ENCODE data around the gene MDH1.
"Not testable (repeated sequence)": the region's sequence is repeated elsewhere in the genome, so short reads cannot be mapped to it uniquely, and the experiment has no call there.

Gene MDH1

DNA sequence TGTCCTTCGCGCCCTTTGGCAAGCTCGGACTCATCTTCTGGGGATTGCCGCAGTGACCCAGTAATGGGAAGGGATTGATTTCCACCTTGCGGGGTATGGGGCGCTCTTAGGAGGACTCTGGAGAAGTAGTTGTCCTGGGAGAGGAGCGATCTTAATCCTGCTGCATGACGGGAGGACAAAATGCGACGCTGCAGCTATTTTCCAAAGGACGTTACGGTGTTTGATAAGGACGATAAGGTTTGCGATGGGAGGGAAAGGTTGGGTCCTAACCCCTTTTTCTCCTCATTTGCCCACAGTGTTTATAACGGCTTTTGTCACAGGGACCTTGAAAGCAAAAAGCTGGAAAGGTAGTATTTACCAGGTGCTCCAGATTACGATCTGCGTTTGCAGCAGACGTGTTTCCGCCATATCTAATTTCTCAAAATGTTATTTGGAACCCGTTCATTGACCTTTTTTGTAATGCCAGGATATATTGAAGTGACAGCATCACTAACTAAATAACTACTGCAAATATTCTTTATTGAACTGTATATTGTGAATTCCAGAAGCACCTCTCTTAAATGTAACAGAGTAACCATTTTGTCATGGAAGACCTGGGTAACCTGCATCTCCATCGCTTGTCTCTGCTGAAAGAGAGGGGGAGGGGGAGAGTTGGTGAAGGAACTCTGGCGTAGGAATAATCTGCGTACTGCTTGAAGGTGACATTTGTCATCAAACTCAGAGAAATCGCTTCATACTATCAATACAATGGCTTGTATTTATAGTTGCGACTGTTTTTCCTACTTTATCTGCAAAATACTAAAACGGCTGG lies 590 bp downstream of the MDH1 start:
- peak; percentile 11 for DNase-seq (ENCODE audit: low spot score)

DNA sequence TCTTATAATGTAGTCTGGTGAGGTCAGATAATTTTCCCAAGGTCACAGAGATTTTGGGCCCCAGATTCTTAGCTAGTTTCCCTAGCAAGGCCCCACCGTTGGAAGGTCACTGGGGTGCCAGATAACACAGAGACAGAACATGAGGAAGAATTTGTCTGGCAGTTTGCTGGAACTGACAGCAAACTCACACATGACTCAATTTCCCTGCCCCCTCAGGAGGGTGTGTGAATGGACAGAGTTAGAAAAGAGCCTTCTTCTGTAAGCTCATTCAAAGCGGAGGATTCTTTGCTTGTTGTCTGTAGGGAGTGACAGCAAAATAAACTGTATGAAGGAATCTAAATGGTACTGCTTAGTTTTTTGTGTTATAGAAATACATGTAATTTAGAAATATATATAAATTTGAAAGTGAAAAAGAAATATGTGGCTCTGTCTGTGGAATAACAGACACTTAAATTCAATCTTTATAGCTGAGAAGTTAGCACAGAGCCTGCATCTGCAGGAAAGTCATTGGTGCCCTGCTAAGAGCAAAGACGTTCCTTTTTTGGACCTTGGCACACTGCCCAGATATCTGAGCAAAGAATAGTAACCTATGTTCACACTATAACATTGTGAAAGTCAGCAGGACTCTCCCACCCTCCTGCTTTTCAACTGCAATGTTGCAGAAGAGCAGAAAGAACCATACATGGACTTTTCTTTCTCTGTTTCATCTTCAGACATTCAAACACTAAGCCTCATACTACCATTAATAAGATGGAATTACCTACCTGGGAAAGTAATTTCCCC lies 2.1 kb downstream of the MDH1 start:
- DNase-seq (ENCODE audit: low spot score): no peak

DNA sequence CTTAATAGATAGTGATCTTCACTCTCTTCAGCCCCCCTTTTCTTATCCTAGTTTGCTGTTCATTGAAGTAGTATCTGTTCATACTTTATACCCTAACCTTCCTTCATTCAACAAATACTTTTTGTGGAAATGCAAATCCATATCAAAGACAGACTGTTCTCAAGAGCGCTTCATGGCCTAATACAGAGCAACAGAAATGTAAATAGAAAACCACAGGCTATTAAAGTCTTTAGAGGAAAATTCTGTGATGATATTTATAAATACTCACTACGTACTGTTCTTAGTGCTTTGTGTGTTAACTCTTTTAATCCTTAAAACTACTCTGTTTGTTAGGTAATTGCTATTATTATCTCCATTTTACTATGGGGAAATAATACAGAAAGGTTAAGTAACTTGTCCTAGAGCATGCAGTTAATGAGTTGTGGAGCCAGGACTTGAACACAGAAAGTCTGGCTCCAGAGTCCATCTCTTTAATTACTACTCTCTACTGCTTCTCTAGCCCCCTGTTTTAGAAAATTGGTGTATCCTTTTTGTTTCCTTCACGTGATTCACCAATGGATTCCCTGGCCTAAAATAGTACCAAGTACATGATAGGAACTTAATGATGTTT lies 2.9 kb downstream of the MDH1 start:
- no peak for DNase-seq (ENCODE audit: low spot score)

DNA sequence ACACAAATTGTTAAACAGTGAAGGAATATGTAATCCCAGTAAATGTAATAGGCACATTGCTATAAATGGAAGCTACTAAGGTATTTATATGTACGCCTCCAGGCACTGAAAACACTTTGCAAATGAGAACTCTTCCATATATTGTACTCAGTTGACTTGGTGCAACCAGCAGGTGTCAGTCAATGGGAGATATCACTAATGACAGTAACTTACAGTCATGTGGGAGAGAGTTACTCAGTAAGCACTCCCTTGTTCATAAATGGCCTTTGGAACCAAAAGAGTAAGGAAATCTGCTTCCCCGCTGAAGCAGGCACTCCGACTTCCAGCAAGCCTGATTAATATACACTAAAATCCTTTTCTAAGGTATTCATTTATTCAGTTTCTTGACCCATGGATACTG lies 5.9 kb downstream of the MDH1 start:
- DNase-seq (ENCODE audit: low spot score): no peak

DNA sequence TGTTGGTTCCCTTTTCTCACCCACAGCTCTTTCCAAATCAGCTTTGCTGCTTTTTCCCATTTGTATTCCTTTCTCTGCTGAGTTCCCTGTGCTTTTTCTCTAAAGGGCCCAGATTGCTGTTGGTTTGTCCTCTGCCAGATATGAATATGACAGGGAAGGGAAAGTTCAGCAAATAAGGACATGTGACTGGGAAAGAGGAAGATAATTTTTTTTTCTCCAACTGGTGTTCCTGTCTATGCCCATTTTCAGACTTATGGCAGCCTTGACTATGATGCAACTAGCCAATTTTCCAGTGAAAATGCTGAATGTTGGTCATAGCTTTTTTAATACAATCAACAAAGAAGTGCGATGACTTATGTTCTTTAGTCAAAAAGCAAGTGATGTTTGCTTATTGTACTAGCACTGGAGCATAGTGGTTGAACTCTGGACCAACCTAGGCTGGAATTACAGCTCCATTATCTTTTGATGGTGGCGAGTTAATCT lies 7.7 kb downstream of the MDH1 start:
- DNase-seq (ENCODE audit: low spot score): no peak

DNA sequence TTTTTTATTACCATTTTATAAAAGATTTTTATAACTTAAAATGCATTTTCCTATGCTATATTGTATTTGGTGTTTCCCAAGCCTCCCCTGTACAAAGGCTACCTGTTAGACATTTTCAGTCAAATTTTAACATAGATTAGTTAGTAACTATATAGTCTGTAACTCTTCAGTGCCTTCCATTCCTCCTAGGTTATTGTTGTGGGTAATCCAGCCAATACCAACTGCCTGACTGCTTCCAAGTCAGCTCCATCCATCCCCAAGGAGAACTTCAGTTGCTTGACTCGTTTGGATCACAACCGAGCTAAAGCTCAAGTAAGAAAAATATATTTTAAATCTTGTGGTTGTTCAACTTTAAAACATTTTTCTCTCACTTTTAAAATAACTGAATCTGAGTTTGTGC lies 10.2 kb downstream of the MDH1 start:
- no peak for DNase-seq (ENCODE audit: low spot score)

DNA sequence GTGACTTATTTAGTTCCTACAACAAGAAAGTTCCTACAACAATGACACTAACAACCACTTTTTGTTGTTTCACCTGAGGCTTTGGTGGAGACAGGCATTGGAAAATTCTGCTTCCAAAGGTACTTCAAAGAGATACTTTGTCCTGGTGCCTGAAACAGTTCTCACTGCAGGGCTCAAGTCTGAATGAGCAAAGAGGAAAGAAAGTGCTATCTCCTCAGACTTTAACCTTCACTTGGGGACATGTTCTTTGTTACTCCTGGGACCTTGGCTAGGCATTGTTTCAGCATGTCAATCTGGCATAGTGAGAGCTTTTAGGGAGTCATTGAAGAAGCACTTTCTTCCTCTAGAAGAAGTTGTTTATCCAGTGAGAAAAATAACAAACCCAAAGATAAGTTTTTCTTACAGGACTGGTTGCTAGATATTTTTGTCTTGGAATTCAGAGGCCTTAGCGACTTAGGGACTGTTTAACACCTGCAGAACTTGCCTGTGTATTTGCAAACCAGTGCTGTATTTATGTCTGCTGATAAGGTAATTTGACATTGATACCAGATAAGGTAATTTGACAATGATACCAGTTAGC lies 12.2 kb downstream of the MDH1 start:
- no peak for DNase-seq (ENCODE audit: low spot score)

DNA sequence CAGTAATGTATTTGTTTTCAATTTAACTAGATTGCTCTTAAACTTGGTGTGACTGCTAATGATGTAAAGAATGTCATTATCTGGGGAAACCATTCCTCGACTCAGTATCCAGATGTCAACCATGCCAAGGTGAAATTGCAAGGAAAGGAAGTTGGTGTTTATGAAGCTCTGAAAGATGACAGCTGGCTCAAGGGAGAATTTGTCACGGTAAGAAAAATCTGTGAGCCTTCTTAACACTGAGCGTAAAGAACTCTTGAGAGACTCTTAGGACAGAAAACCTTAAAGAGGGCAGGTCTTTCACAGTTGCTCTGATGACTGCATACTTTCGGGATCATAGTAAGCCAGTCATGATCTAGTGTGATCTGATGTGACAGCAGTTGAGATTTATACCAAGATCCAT lies 15.9 kb downstream of the MDH1 start:
- DNase-seq (ENCODE audit: low spot score): no peak

DNA sequence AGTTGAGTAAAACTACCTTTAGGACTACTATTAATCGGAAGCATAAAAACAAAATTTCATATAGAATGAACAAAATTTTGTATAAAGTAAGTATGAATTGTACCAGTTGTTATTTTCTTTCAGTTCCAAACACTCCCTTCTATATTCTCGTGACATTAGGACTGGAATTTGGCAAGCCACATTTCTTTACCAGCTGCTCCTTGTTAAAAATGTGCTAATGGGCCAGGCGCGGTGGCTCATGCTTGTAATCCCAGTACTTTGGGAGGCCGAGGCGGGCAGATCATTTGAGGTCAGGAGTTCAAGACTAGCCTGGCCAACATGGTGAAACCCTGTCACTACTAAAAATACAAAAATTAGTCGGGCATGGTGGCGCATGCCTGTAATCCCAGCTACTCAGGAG lies 20.1 kb downstream of the MDH1 start:
- DNase-seq (ENCODE audit: low spot score): not testable (repeated sequence)

DNA sequence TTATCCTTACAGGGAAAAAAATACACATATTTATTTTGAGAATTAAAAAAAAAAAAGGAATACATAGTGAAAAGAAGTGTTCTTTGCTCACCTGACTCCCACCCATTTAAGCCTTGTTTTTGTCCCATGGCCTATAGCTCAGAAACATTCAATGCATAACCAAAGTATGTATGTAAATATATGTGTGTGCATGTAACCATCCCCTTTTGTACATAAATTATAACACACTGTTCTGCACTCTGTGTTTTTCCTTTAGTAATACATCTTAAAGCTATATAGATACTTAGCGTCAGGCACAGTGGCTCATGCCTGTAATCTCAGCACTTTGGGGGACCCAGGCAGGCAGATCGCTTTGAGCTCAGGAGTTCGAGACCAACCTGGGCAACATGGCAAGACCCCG lies 21.8 kb downstream of the MDH1 start:
- DNase-seq (ENCODE audit: low spot score): no peak

DNA sequence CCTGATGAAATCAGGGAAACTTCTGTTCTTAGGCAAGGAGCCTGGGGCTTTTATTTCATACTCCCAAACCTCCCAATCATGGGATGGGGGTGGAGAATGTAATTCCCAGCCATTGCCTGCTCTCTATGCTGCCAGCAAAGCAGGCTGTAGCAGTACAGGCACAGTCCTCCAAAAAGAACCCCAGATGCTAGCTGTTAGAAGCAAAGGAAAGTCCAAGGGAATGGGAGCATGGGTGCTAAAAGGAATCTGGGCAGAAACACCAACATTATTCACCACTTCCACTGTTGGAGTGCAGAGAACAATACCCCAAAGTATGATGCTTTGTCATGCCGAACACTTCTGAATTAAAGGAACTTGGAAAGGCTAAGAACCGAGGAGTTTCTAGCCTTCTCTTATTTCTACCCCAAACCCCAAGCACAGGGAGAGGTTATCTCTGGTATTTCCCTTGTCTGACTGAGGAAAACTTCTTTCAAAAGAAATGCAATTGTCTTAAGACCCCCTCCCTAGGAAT lies 24.7 kb downstream of the MDH1 start:
- no peak for DNase-seq (ENCODE audit: low spot score)

DNA sequence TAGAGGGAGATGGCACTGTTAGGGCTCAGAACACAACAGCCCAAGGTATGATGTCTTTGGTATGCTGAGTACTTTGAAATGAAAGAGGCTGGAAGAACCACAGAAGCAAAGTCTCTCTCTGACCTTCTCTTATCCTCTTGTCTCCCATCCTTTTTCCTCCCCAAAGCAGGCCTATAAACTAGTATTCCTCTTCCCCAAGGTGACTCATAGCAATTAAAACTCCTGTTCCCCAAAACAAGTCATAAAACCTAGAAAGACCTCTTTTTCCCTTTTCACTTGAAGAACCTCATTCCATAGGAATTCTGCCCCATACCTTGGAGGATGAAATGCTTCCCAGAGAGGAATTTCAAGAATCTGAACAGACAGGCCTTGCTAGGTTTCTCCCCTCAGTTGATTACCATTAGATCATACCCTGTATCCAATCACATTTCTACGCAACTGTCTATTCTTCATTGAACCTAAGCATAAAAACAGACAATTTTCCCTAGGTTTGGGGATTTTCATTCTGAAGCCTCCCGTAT lies 25.7 kb downstream of the MDH1 start:
- DNase-seq (ENCODE audit: low spot score): no peak

DNA sequence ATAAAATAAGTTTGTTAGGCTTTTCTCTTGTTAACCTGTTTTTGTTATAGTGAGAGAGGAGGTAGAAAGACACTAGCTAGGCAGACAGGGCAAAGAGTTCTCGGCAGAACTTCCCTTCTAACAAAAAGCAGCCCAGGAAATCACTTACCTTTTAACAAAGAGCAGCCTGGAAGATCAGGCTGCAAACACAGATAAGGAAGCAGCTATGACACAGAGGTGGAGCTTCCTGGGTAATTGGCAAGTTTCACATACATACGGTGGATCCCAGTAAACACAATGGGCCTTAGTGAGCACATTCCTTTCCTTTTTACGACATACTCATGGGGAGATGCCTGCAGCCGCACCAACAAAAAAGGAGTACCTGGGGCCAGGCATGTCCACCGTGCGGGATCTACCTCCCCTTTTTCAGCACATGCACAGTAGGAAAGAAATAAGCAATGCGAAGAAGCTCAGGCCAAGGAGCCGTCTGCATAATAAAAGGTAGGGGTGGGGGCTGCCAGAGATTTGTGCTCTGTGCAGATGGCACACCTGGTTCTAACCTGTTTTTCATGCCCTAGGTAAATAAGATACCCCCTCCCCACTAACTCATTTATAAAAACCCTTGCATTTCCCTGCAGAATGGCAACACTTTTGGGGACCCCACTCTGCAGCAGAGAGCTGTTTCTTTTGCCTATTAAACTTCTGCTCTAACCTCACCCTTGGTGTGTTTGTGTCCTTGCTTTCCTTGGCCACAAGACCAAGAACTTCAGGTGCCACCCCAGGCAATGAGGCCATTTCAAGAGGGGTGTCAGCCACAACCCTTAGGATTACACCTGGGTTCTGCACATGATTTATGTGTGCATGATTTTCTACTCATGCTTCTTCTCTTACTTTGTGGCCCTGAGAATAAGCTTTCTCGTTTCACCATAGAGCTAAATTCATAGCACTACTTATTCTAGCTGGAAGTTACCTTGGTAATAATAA lies 26.5 kb downstream of the MDH1 start:
- DNase-seq (ENCODE audit: low spot score): no peak

DNA sequence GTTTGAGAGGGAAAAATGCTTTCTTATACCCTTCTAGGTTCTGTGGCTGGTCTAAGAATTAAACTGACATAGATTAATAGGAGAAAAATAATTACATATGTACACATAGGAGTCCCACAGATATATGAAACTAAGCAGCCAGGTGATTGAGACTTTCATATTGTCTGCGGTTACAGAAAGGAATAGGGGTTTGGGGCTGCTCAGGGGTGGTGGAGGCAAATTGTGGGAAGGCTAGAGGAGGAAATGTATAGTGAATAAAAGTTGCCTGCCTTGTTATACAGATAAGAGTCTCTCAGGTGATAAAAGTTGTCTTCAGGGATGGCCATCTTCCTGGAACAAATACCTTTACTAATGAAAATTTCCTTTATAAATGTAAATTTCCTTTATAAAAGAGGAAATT lies 28.6 kb downstream of the MDH1 start:
- no peak for DNase-seq (ENCODE audit: low spot score)

DNA sequence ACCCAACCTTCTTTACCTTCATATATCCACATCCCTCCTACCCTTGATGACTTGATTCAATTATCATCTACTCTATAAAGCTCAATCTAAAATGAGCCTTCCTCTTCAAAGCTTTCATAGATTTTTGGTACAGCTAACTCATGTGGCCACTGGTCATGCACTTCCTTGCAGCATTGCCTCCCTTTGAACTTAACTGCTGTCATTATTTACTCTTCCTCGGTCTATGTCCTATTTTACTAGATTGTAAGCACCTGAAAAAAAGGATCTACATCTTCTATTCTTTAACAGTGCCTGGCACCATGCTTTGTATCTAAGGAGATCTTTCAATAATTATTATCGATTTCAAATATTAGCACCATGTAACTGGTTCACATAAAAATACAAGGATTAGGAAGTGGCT lies 30.6 kb downstream of the MDH1 start:
- no peak for DNase-seq (ENCODE audit: low spot score)

DNA sequence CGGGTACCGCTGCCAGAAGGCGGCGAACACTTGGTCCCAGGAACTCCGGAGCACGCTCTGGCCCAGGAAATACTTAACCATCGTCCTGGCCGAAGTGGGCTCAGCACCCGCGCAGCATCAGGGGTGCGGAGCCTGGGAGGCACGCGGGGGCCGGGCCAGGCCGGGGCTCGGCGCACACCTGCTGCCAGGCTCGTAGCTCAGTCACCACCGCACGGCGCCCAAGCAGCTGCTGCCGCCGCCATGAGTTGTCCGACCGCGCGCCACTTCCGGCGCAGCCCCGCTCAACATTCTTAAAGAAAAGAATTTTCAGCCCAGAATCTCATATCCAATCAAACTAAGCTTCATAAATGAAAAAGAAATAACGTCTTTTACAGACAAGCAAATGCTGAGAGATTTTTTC lies 34.0 kb downstream of the MDH1 start:
- DNase-seq (ENCODE audit: low spot score): no peak

DNA sequence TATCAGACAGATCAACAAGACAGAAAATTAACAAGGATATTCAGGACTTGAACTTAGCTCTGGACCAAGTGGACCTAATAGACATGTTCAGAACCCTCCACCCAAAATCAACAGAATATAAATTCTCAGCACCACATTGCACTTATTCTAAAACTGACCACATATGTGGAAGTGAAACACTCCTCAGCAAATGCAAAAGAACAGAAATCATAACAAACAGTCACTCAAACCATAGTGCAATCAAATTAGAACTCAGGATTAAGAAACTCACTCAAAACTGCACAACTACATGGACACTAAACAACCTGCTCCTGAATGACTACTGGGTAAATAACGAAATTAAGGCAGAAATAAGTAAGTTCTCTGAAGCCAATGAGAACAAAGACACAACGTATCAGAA lies 35.0 kb downstream of the MDH1 start:
- DNase-seq (ENCODE audit: low spot score): not testable (repeated sequence)

DNA sequence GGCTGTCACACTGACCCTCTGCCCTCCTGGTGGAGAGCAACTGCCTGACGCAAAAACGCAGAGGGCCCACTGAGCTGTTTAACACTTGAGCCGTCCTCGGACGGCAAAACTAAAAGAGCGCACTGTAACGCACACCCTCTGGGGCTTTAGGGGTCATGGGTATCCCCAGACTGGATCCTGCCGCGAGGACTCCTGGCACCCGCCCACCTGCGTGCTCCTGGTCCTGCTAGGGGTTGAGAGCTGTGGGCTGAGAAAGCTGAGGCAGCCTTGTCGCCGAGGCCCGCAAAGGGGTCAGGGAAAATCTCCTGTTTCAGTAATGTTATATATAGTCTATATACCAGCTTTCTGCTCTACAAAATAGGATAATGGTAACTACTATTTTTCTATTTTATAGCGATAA lies 39.1 kb downstream of the MDH1 start:
- no peak for DNase-seq (ENCODE audit: low spot score)

DNA sequence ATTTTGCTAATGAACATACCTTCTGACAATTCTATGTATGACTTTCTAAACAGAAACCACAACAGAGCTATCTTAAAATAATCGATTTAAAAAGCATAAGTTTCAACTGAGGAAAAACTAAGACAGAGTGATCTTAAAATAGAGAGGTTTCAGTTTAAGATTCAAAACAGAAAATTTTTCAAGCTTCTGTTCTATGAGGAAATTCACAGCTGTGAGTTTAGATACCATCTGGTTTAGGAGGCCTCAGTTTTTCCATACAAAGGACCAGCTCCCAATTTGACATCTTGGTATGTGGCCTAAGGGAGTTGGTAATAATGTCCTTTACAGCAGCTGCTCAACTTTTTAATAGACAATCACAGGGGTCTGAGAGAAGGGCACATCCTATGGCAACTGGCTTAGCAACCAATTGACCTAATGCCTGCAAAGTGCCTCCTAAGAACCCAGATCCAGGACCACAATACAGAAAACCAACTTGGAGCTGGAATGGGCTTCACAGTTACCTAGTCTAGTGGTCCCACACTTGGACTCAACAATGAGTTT lies 39.7 kb downstream of the MDH1 start:
- DNase-seq (ENCODE audit: low spot score): no peak

DNA sequence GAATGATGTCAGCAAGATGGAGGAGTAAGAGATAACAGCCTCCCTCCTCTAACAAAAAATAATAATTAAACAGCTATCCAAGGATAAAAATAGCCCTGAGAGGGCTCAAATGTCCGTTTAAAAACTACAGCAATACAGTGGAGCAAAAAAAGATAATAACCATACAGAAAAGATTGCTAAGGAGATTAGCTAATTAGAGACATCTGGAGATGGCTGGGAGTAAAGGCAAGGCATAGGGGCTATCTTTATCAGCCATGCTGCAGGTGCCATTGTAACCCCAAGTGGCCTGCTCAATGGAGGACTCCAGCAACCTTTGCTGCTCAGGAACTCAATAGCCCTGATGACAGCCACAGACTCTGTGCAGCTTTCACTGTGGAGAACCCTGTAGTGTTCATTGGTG lies 42.7 kb downstream of the MDH1 start:
- no peak for DNase-seq (ENCODE audit: low spot score)

DNA sequence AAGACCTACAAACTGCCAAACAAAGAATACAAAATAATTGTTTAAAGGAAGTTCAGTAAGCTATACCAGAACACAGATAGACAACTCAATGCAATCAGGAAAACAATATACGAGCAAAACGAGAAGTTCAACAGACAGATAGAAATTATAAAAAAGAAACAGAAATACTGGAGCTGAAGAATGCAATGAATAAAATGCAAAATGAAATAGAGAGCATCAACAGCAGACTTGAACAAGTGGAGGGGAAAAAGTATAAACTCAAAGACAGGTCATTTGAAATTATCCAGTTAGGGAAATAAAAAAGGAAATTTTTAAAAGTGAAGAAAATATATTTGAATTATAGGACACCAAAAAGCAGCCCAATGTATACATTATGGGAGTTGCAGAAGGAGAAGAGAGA lies 43.6 kb downstream of the MDH1 start:
- DNase-seq (ENCODE audit: low spot score): no peak
